SK-N-MC (cell line): Measurements from ENCODE around the gene PALM.

Experiments
- EZH2 ChIP-seq: fragments of 200-600 bp; sonication (generic); IDR thresholded peaks from one replicate; pipeline ENCODE4 v1.6.1; 2017; ENCODE audit warnings: antibody characterized with exemption
- FOXP2 ChIP-seq: optimal IDR thresholded peaks from 2 replicates; pipeline ENCODE3; 2011; ENCODE audit warnings: mild to moderate bottlenecking, moderate library complexity; ENCODE audit not compliant: insufficient read depth; ENCODE audit errors: extremely low read length, control extremely low read depth
- POLR2AphosphoS5 ChIP-seq: IDR thresholded peaks from 2 replicates; pipeline ENCODE4 v1.6.1; 2012; ENCODE audit warnings: mild to moderate bottlenecking, low read depth, low read length, borderline replicate concordance

DNA sequence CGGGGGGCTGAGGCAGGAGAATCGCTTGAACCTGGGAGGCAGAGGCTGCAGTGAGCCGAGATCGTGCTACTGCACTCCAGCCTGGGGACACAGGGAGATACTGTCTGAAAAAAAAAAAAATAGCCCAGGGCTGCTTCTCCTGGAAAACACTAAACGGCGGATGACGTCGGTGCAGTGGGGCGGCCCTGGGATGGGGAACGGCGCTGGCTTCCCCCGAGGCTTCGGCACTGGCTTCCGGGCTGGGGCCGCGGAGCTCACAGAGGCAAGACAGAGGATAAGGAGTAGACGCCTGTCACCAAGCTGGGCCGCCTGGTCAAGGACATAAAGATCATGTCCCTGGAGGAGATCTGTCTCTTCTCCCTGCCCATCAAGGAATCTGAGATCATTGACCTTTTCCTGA, 18.5 kb upstream of the PALM start:
- TF ChIP-seq POLR2AphosphoS5 = no peak
- no peak for TF ChIP-seq EZH2
- TF ChIP-seq FOXP2 = no peak
